KG1 (cell line): ENCODE measurements around the gene CRLF3.
"Not testable (repeated sequence)": the region's sequence is repeated elsewhere in the genome, so short reads cannot be mapped to it uniquely, and the experiment has no call there.

ENCODE experiments used
- DNase-seq: peaks from one replicate; lab custom pipeline; 2025; lab: John Stamatoyannopoulos, UW

Gene CRLF3

GRCh38 chr17:30736371-30736770 lies 88.1 kb downstream of the CRLF3 start:
- DNase-seq: not testable (repeated sequence)

GRCh38 chr17:30735644-30736043 lies 88.8 kb downstream of the CRLF3 start:
- DNase-seq: not testable (repeated sequence)

- not testable (repeated sequence) for DNase-seq
Observed at GRCh38 chr17:30735206-30735605, 89.3 kb downstream of the CRLF3 start.

GRCh38 chr17:30734153-30734552 lies 90.3 kb downstream of the CRLF3 start:
- DNase-seq: not testable (repeated sequence)
